T follicular helper cell (primary cell): ENCODE results near the gene PDP2.
"Not testable (repeated sequence)": the region's sequence is repeated elsewhere in the genome, so short reads cannot be mapped to it uniquely, and the experiment has no call there.

Source experiments
- DNase-seq: peaks from one replicate; pipeline ENCODE4 v3.0.0-alpha.2; 2020; ENCODE audit warnings: low read depth

Gene PDP2

DNA sequence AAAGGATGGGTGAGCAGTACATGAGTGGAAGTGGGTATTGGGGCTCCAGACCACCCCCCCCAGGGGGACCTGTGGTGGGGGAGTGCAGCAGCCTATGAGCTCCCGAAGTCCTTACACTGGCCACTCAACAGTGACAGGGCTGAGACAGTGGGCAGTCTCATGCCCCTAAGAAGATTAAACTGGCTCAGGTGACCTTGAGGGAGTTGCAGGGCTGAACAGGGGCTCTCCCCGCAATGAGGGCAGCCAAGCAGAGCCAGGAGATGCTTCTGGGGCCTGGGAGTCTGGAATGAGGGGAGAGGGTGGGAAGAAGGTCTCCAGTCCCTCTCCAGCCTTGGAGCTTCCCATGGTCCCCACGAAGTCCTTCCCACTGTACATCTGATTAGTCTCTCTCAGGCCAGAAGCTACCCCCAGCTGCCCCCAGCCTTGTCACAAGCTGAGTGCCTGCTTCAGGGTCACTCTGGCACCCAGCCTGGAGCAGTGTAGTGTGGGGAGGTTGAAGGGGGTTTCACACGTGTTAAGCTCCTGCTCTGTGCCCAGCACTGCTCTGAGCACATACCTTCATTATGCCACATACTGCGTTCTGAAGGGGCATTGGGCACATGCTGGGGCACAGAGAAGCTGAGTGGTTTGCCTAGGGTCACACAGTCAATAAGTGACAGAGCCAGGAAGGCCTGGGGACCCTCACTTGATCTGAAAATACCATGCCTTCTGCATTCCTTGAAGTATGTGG is 39.4 kb downstream of the PDP2 start:
- no peak for DNase-seq

GRCh38 chr16:66920299-66920590 is 39.9 kb downstream of the PDP2 start:
- DNase-seq = no peak

DNA sequence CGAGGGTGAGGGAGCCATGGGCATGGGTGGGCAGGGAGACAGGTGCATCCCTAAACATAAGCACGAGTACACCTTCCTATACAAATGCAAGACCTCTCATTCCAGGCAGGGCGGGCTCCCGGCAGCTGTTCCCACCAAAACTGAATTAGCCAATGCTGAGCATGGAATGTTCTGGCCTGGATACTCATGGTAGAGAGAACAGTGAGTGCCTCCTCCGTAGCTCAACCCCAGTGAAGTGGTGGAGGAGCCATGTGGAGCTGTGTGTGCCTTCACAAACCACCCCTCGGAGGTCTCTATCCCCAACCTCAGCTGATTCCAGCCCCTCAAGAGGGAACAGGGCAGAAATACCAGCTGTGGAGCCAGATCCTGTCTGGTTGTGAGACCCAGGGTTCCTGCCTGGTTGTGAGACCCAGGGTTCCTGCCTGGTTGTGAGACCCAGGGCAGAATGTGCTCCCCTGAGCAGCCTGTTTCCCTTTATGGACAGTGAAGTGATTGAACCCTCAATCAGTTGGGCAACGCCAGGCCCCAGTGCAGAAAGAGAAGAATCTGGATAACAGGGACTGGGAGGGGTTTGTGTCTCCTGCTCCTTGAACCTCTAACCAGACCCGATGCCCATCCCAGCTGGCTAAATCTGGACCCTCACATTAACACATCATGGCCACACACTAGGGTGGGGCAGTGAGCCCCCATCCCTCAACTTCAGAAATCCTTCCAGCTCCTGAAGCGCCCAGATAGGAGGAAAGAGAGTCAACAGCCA is 40.8 kb downstream of the PDP2 start:
- no peak for DNase-seq

DNA sequence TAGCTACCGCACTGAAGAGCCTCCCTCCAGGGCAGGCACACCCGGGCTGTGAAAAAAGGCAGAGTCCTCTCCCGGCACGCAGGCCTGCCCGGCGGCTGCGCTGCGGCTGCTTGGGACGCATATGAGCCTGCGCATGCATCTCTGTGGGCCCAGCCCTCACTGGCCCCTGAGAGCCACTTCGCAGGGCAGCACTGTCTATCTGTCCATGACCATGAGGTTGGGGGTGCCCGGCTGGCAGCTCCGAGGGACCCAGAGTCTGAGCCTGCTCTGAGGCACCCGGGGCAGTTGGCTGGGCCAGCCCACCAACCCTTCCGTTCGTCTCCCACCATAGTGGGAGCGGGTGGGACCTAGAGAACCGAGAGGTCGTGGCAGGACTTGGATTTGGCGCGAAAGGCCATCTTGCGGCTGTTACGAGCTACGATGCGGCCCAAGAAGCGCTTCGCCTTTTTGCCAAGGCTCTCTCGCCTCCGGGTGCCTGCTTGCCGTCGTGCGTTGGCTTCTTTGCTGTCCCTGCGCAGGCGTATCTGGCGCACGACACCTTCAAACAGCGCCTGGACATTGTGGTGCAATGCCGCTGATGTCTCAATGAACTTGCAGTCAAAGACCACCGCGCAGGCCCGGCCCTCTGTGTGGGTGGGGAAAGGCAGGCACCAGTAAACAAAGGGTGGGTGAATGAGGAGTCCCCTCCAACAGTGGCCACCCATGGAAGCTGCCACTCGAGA is 41.6 kb downstream of the PDP2 start:
- DNase-seq = no peak

DNA sequence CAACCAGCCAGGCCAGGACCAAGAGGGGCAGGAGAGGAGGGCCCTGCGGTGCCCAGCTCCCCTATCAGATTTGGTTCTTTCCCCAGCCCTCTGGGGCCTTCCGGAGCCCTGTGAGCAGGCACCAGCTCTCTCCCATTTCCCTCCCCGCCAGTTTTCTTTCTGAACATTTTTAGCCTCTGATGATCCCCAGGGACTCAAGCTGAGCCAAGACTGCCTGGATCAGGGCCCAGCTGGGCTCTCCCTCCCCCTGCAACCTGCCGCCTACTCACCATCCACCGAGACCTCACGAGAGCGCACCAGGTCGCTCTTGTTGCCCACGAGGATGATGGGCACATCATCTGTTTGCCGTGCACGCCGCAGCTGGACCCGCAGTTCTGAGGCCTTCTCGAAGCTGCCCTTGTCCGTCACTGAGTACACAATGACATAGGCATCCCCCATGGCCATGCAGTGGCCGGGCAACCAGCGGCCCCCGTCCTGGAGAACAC is 43.0 kb downstream of the PDP2 start:
- DNase-seq = no peak

DNA sequence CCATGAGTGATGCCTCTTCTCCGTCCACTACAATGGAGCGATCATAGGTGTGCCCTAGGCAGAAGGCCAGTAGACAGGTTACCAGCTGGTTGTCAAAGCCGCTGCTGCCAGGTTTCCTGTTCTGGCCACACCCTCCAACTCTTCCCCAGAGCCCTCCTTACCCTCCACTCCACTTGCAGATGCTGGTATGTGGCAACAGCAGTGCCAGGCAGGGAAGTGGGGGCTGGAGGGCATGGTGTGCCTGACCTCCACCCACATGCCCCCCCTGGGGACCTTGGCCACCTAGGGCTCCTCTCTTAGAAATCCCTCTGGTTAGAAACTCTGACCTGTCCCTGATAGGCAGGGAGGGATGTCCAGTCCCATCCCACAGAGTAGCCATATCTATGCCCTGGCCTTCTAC is 43.6 kb downstream of the PDP2 start:
- DNase-seq = no peak

- DNase-seq = peak; percentile 12
Measured at GRCh38 chr16:66924527-66925321, 44.4 kb downstream of the PDP2 start.

DNA sequence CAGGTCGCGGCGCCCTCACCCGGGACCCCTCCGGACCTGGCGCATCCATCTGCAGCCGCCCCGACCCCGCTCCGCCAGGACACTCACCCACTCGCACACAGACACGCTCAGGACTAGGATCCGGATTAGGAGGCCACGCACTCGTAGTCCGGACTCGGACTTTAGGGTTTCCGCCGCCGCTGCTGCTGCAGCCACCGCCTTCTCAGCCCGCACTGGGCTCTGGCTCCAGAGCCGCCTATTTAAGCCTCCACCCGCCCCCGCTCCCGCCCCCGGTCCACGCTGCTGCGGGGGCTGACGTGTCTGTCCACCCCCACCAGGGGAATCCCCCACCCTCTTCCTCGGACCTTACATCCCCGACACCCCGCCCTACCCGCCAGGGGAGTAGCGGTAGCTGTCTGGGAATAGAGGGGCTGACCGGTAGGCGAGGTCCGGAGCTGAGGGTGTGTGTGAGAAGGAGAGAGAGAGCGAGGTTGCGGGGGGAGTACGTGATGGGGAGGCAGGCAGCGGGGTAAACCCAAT is 45.1 kb downstream of the PDP2 start, which contains the start of gene RRAD:
RRAD (minus strand) TSS at position 214 of the 519 bp plus-strand sequence. CDS start 356 bp downstream, outside the sequence.
- DNase-seq = no peak

DNA sequence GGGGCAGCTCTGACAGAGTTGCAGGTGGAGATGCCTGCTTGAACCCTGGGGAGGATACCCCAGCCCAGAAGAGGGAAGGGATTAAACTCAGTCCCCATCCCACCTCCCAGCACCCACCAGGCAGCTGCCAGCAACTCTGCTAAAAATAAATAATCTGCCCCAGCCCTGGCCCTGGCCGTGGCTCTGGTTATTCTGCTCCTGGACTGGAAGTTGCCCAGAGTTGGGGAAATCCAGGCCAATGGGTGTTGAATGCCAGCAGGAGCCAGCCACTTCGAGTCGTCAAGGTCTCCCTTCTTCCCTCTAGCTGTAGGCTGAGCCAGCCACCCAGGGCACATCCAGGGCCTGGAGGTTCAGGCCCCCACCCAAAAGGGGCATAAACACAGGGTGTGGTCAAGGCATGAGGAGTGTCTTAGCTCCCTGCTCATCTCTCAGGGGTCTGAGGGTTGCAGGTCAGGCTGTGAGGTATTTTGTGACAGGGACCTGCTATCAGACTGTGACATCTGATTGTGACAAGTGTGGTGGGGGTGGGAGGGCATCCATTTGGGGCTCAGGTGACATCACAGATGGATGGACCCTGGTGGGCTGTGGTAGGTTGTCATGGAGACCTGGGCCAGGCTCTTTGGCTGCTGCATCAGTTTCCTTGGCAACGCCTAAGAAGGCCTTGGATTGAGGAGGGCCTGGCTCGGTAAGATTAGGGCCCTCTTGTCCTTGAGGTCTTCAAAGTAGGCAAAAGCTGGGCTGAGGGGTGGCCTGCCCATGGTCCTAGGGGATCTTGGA is 46.0 kb downstream of the PDP2 start:
- no peak for DNase-seq

DNA sequence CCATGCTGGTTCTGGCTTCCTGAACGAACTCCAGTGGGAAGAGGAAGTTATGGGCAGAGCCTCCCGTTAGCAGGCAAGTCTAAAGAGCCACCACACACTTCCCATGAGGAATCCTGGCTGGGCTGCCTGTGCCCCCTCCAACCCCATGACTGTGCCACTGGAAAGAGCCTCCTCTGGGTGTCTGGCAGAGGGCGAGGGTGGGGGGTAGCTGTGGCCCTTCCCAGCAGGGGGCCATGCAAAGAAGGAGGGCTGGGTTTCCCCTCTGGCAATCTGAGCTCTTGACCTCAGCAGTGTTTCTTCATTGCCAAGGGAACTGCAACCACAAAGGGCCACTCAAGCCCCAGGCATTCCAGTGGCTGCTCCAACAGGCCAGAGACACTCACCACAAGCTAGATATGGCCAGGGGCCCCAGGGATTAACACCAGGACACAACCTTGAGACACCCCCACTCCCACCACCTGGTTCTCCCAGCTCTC is 46.7 kb downstream of the PDP2 start:
- DNase-seq = no peak

GRCh38 chr16:66927918-66928649 is 47.8 kb downstream of the PDP2 start:
- DNase-seq = no peak

GRCh38 chr16:66928702-66929388 is 48.5 kb downstream of the PDP2 start:
- no peak for DNase-seq

GRCh38 chr16:66930189-66930588 is 49.9 kb downstream of the PDP2 start:
- DNase-seq = no peak

- DNase-seq = no peak
Measured at GRCh38 chr16:66931665-66932064, 51.4 kb downstream of the PDP2 start.

DNA sequence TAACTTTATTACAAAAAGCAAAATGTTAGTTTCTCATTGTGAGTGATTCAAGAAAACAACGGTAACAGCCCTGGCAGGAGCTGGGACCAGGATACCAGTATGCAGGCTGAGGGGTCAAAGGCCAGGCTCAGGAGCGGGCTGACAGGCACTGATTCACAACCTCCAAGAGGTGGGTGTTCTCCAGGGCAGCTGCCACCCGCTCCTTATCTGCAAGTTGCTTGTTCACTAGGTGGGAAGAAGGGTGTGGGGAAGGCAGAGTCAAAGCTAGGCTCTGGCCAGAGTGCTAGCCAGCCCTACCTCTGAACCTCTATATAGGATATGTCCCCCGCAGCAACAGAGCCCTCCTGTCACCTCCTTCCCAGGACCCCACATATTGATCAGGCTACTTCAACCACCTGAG is 51.8 kb downstream of the PDP2 start:
- DNase-seq = no peak

DNA sequence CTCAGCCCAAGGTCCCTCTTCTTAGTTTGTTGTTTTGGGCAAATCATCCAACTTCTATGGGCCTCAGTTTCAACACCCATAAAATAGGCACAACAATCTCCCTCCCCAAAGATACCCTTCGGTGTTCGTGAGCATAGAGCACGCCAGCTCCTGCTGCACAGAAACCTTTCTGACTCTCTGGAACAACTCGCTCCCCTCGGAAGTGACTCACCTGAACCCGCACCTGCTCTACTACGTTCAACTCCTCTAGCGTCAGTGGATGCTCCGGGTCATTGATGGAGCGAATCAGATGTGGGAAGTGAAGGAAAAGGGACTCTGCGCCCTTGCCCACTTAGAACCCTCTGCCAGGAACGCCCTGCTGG is 53.4 kb downstream of the PDP2 start:
- DNase-seq = no peak

GRCh38 chr16:66934138-66934838 is 54.0 kb downstream of the PDP2 start, which contains the start of gene CIAO2B:
Gene CIAO2B (minus strand): TSS chr16:66934402. CDS start chr16:66934364, 38 bp downstream.
- DNase-seq = peak; percentile 82

- DNase-seq = not testable (repeated sequence)
Measured at GRCh38 chr16:66934839-66935313, 54.6 kb downstream of the PDP2 start.
